IPS DF 4.7 (cell line): Measurements from ENCODE around the gene IRF6.

Experiments
- DNase-seq: peaks from one replicate; pipeline ENCODE4 v3.0.0-alpha.2; 2013; ENCODE audit warnings: low spot score; ENCODE audit errors: extremely low read depth

The IRF6 gene

DNA sequence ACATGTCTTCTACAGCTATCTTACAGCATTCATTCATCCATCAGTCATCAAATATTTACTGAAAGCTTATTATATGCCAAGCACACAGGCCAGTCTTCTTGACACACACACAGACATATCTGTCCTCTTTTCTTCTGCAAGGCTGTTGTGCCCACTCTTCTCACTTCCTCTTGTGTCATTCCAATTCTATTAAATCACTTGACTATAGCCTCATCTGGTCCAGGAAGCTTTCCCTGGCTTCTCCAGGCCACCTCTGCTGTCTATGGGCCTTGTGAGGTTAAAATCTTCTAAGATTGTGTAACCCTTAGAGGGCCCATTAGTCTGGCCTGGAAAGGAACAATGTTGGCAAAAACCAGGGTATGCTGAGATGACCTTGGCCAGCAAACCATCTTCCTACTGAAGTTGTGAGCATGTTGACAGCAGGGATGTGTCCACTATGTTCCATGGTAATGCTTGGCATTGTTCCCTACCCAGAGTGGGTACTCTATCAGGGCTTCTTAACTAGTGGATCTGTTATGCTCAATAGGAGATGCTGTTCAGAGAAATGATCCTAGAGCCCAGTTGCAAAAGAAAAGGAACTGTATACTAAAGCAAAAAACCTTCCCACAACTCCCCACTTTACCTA, 44.8 kb downstream of the IRF6 start:
- no peak for DNase-seq

DNA sequence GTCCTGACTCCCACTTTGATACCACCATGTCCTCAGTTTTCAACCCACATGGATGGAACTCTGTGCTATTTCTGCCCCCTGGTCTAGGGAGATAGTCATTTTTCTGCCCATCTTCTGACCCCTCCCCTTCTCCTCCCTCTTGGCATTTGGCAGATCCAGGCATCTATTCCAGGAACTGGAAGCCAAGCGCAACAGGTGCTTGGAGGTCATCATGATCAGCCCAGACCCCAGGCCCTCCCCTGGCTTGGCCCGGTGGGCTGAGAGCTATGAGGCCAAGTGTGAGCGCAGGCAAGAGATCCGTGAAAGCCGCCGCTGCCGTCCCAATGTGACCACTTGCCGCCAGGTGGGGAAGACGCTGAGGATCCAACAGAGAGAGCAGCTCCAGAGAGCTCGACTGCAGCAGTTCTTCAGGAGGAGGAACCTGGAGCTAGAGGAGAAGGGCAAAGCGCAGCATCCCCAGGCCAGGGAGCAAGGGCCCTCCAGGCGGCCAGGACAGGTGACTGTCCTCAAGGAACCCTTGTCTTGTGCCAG, 46.0 kb downstream of the IRF6 start:
- DNase-seq = no peak

DNA sequence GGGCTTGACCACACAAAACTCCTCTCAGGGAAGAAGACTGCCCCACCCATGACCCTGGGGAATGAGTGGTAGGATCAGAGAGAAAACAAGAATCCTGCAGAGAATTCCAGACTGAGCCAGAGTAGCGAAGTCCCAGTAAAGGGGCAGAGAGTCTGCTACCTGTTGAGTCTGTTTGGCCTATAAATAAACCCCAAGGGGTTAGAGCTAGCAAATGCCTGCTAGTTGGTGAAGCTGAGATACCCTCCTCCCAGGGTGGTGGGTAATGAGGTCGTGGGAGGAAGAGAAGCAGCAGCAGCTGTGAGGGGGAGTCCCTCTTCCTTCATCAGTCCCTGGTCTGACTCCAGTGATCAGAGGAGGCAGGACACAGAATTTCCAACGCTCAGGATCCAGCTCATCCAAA, 47.5 kb downstream of the IRF6 start:
- no peak for DNase-seq

DNA sequence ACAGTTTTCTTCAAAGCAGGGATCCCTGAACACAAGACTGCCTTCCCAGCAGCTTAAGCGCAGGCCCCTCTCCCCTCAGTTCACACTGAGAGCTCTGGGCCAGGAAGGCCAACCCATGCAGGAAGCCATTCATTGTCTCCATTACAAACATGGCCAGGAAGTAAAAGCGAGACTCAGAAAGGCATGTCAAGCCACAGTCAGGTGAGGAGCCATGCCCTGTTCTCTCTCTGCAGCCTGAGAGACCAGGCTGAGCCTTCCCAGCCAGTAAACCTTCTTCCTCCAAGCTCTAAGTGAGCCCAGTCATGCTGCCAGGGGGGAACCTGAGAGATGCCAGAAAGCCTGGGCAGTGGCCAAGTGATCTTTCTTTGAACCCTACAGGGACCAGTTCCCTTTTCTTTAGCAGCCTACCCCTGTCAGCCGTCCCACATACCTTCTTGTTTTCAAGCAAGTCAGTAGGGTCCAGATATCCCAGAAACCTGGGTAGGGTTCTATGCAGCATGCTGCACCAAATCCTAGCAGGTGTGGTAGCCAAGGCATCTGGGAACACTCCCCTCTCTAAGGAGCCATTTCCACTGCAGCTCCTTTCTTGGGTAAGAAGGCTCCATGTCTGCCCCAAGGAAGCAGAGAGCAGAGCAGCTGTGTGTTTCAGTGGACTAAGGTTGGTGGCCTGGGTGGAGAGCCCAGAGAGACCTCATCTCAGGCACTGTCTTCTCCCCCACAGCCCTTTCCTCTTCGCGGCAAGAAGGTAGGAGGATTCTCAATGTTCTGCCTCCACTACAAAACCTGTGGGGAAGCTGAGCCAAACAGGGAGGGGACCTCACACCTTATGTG, 49.1 kb downstream of the IRF6 start:
- DNase-seq = no peak

DNA sequence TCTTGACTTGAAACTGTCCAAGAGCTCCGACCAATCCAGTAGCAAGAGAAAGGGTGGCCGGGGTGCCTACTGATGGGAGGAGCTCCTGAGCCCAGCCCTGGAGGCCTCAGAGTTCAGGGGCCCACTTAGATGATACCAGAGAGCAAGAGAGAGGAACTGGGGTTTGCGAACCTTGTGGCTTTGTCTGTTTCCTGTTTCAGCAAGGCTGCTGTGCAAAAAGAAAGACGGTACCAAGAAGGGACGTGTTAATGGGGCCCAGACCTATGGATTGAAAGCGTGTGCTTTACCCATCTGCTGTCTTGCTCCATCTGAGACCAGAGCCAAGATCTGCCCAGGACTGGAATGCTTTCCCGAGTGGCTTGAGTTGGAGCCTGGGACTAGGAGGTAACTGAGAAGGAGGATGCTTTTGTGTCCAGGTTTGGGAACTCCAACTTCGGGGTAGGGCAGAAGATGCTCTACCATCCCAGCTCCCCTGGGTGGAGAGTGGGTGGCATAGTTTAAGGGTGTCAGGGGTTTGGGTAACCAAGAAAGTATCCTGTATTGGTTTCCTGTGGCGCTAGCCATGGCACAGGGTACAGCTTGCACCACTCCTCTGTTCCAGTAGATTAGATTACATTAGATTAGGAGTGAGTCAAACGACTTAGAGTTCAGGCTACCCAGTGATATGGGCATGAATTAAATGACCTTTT, 49.9 kb downstream of the IRF6 start, which contains the start of gene TRAF3IP3:
TSS of gene TRAF3IP3 (plus strand) at position 128 of the 689 bp plus-strand sequence. CDS start 3,987 bp downstream, outside the sequence.
- DNase-seq = no peak

DNA sequence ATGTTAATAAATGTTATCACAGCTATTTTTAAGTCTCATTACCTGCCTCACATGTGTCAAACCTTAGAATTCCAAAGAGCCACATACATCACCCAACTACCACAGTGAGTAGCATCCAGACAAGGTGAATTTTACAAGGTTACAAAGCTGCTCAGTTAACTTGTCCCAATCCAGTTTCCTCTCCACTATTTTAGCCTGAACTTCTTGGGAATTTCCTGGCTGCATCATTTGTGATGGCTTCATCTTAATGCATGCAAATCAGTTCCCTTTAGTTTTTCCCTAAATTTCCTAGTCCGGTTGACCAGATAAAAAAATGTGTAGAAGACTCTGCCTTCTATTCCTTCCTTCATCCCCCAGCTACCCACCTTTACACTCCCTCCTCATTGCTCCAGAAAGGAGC, 50.7 kb downstream of the IRF6 start:
- no peak for DNase-seq

DNA sequence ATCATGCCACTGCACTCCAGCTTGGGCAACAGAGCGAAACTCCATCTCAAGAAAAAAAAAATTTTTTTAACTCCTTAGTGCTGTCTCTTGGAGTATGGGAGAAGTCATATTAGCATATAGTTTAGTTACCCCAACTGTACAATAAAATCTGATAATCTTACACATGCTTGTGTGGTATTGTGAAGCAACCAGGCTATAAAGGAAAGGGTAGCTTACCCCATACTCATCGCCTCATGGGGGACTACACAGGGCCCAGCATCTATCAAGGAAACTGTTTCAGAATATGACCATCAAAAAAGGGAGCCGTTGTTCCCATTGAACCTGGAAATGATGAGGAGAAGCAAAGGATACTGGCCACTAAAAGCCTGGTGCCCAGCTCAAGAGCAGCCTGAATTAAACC, 53.1 kb downstream of the IRF6 start:
- DNase-seq = no peak

DNA sequence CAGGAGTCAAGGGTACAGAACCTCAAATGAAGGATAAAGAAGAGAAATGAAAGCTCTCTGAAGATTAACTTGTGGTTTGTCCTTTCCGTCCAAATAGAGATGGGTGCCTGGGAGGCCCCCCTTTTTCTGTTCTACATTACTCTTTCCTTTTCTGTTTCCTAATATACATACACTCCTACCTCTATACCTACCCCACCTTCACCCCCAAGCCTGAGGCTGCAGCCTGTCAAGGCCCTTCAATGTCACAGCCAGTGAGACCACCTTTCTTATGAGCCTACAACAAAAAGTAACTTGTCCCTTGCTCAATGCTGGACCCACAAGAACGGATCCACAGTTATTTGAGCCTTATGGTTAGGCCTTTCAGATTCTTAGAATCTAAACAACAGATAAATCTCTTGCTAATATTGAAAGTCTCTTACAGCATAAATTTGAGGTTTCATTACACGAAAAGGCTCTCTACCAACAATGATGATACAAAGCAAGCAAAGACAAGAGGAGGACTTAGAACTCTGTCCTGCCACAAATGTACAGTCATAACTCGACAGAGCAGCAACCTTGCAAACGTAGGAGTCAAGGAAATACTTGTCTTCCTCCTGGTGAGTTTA, 54.2 kb downstream of the IRF6 start:
- DNase-seq = no peak

DNA sequence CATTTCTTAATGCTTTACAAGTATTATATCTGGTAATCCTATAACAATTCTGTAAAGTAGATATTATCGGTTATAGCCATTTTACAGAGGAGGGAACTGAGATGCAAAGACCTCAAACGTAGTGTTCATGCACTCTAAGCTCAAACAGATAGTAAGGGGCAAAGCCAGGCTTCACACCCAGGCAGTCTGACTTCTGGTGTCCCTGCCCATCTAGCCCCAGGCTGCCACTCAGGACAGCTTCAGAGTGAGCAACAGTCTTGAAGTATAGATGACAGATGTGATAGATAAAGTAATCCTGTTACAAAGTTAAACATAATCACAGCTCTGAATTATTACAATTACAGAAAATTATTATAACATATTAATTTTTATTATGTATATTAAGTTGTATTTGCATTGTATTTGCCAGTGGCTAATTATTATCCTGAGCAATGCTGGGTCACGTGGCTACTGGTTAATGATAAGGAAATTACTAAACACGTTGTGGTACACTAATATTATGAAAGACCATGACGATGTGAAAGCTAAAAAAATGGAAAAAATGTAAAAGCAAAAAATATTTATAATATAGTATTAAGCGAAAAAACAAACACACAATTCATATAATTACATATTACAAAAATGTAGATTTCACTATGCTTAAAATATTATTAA, 56.1 kb downstream of the IRF6 start:
- DNase-seq = no peak

DNA sequence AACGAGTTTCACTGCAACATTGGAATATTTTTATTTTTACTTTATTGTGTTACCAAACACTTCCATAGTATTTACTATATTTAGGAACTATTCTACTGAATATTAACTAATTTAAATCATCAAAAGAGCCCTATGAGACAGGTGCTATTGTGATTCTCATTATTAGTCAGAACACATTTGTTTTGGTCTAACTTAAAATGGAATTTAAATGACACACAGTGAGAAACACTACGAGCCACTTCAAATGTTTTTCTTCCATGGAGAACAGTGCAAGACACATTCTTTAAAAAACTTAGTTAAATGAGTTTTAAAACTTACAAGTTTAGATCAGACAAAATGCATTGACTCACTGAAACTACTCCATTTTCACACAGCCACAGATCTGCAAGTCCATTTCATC, 56.7 kb downstream of the IRF6 start:
- no peak for DNase-seq

DNA sequence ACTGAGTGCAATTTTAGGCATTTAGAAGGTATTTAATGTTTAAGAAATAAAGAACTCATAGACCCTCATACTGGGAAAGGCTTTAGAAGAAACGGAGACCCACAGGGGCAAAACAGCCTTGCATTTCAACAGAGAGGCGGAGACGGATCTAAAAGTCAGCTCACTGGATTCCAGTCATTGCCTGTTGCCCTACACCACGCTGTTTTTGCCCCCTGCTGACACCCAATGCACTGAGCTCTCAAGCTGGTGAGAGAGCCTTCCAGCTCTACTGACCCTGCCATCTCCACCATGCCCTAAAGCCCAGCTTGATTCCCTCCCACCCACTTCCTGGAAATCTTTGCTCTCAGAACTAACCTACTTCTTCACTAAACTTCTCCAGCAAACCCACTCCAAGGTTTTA, 57.3 kb downstream of the IRF6 start:
- DNase-seq = peak; percentile 7

DNA sequence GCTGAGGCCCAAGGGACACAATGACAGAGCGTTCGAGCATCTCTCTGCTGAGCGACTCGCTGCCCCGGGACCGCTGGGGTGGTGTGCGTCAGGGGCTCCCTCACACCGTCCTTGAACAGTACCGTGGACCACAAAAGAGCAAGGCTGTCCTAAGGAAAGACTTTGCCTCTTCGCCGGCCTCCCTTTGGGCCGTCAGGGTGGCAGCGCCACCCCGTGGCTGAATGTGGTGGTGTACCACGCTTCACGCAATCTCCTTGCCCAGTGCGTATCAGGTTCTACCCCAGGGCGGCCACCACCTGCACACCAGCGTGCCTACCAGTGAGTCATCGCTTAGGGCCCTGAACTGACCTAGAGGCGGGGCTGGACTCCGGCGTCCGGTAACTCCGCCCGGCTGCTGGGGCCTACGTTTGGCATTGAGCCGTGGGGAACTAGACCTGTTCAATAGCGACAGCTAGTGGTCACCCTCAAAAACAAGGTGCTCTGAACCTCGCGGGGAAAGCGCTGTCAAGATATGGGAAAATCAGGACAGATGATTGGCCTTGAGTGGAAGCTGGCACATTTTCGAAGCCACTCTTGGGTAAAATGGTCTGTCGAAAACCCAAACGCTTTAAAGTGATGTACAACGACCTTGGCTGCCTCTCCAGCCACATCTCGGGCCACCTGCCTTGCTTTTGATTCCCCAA, 58.2 kb downstream of the IRF6 start:
- peak; percentile 89 for DNase-seq

DNA sequence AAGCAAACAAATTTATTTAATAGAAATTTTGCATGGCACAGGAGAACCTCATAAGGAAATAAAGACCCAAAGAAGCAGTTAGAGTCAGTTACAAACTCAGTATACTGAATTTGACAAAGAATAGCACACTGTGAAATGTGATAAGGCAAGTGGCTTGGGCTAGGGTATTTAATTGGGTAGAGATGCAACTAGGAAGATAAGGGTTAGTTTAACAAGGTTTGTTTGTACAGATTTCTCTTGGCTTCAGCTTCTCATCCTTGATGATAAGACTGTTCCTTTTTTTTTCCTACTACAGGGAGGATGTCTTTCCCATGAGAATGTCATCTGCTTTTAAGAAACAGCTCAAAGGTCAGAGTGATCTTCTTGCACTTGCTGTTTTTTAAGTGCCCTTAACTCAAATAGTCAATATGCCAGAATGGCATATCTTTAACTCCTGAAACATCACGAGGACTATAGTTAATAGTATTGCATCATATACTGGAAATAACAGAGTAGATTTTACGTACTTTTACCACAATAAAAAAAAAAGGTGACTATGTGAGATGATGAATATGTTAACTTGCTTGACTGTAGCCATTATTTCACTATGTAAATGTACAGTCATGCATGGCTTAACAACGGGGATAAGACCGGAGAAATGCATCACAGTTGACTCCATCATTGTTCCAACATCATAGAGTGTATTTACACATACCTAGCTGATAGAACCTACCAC, 59.3 kb downstream of the IRF6 start:
- DNase-seq = no peak

DNA sequence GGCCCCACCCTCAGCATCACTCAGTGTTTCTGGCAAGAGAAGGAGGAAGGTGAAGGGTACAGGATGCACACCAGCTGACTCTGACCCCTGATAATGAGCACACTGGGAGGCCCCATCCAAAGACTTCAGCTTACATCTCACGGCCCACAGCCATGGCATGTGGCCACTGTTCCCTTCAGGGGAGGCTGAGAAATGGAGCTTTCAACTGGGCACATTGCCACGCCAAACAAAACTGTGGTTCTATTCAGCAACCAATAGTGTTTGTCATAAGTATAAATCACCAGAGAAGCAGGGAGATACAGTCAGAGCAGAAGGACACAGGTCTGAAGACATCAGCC, 62.8 kb downstream of the IRF6 start:
- DNase-seq = no peak

DNA sequence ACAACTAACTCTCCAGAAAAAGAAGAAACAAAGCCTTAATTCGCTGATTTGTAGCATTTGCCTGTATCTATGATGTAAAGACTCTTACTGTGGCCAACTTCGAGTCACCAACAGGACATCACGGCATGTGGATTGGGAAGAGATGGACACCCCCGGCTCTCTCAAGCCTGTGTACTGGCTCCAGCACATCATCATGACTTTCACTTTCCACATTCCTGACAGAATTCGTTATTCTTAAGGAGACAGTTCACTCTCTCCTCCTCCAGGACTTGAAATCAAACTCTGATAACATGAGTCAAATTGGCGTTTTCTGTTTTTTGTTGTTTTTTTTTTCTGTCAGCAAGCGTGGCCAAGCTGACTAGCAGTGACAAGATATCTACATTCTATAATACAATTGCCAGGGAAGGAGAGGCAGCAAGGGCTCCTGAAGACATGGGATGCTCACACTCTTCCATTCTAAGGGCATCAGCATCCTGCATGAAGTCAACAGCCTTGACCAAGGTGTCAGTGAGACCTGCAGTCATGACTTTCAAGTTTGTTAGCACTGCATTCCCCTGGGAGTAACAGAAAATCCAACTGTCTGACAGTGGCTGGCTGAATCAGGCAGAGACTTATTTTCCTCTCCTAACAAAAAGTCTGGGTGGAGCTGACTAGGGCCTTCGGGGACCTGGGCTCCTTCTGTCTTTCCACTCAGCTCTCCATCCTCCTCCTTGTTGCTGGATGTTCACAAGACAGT, 63.4 kb downstream of the IRF6 start:
- no peak for DNase-seq

DNA sequence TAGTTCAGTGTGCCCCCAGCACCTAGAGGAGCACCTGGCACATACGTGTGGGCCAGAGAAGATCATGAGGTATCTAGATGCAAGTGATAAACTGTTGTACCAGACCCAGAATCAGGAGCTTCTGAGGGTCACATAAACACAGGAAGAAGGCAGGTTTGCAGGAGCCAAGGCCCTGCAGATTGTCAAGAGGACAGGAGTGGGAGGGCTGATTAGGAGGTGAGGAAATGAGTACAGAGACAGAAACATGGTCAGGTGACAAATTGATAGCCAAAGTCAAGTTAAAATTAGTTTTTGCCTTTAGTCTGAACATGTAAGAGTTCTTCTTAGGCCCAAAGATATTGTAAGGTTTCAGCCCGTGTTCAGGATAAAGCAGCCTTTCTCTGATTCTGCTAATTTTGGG, 64.1 kb downstream of the IRF6 start:
- no peak for DNase-seq

DNA sequence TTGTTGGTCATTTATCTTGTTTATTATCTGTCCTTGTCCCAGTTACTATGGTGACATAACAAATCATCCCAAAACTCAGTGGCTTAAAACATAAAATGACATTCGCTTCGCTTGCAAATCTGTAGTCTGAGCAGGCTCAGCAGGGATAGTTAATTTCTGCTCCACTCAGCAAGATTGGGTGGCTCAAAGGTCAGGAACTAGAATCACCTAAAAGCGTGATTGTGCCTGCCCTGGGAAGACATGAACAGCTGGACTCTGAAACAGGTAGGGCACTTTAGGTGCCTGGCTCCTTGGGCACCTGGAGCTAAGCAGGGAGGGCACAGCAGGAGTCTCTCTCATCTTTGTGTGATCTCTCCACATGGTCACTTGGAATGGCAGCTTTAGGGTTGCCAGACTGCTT, 64.7 kb downstream of the IRF6 start:
- DNase-seq = no peak

DNA sequence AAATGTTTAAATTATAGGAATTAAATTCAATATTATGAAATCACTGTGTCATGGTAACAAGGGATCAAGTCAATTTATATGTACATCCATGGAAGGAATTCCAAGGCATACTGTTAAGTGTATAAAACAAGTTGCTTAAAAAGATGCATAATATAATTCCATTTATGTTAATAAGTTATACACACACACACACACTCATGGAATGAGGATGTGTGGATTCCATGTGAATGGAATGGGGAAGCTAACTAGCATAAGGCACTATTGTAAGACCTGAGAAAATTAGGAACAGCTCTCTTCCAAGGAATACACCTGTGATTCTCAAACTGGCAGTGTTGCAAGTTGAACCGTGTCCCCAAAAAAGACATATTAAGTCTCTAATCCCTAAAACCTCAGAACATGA, 67.7 kb downstream of the IRF6 start:
- no peak for DNase-seq

DNA sequence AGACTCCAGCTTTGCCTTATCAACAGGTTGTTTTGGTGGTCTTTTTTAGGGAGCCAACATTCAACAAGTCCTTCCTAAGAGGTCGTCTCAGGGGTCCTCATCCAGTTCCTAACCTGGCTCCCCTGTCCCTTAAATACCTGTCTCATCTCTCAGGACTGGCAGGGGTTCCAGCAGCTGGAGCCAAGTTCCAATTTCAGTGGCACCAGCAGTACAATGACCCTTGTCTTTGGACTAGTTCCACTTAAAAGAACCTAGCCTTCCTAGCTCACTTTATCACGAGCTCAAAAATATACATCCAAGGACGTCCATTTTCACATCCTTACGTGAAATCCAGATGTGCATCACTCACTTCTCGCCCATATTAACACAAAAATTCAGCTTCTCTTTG, 68.8 kb downstream of the IRF6 start:
- no peak for DNase-seq
